B cell (primary cell): ENCODE measurements around the gene RTBDN. TPM values are rescaled to one million over a fixed set of nuclear protein-coding genes. Genes with fewer than 3 reads are reported as not detected.

Experiments used
- ATAC-seq: fragments of 200-7000 bp; cut with Tn5 transposase; one replicate; pipeline ENCODE4 v1.10.0; 2021; ENCODE audit warnings: low read depth, mild to moderate bottlenecking, moderate number of reproducible peaks, moderate library complexity
- CTCF ChIA-PET: fragments of 350-600 bp; sonication (Branson Sonifier 250); formaldehyde crosslinking; loops from one replicate; lab custom pipeline; 2021; ENCODE audit warnings: antibody characterized with exemption, inconsistent platforms; lab: Charles Lee
- POLR2A ChIA-PET: fragments of 350-600 bp; sonication (Branson Sonifier 250); formaldehyde crosslinking; loops from one replicate; lab custom pipeline; 2021; ENCODE audit warnings: antibody characterized with exemption; lab: Charles Lee
- DNase-seq: peaks from one replicate; pipeline ENCODE4 v3.0.0; 2013
- H2AFZ ChIP-seq: 2 replicates; pipeline ENCODE4 v1.6.1; 2012; ENCODE audit warnings: mild to moderate bottlenecking, low read depth, low read length; ENCODE audit not compliant: insufficient read depth, poor library complexity, severe bottlenecking
- H3K27ac ChIP-seq, 2 donors: 1 replicate in 1 of 2; 2 replicates in 1 of 2; pipeline ENCODE4 v1.5.1; 2012 to 2013; ENCODE audit warnings: low read length in 2 of 2, mild to moderate bottlenecking in 2 of 2, moderate library complexity in 1 of 2
- H3K27me3 ChIP-seq, 4 experiments: fragments of 200-600 bp in 1 of 4; sonication (generic) in 1 of 4; replicated peaks in 1 of 4; 1 replicate in 2 of 4; 2 replicates in 2 of 4; pipeline versions ENCODE4 v1.6.1 to v1.7.0; 2013 to 2016; ENCODE audit warnings: low read length in 3 of 4, mild to moderate bottlenecking in 2 of 4, mixed read lengths in 1 of 4, moderate library complexity in 1 of 4; ENCODE audit not compliant: insufficient read depth in 4 of 4, control insufficient read depth in 3 of 4; ENCODE audit errors: control extremely low read depth in 1 of 4
- H3K36me3 ChIP-seq, 2 experiments: replicated peaks in 1 of 2; 1 replicate in 1 of 2; 2 replicates in 1 of 2; pipeline versions ENCODE4 v1.6.1 to v1.7.1; 2013; ENCODE audit warnings: low read length in 1 of 2; ENCODE audit not compliant: insufficient read depth in 2 of 2, control insufficient read depth in 1 of 2; ENCODE audit errors: control extremely low read depth in 1 of 2, extremely low read depth in 1 of 2
- H3K4me1 ChIP-seq, 2 donors: fragments of 200-600 bp in 1 of 2; sonication (generic) in 1 of 2; 1 replicate in 1 of 2; 2 replicates in 1 of 2; pipeline versions ENCODE4 v1.5.1 to v1.6.1; 2013 to 2017; ENCODE audit warnings: low read length in 2 of 2; ENCODE audit not compliant: control insufficient read depth in 2 of 2, insufficient read depth in 2 of 2
- H3K4me2 ChIP-seq: replicated peaks from 2 replicates; pipeline ENCODE3; 2012; ENCODE audit warnings: mild to moderate bottlenecking, low read depth, low read length; ENCODE audit not compliant: poor library complexity, severe bottlenecking
- H3K4me3 ChIP-seq, 5 experiments: fragments of 200-600 bp in 1 of 5; sonication (generic) in 1 of 5; 1 replicate in 3 of 5; 2 replicates in 2 of 5; pipeline versions ENCODE4 v1.5.1 to v1.7.0; 2011 to 2016; ENCODE audit warnings: low read length in 4 of 5, mild to moderate bottlenecking in 4 of 5, low read depth in 2 of 5, control low read depth in 1 of 5, moderate library complexity in 1 of 5; ENCODE audit not compliant: insufficient read depth in 1 of 5; ENCODE audit errors: control extremely low read depth in 1 of 5, extremely low read depth in 1 of 5
- H3K79me2 ChIP-seq: fragments of 200-600 bp; sonication (generic); one replicate; pipeline ENCODE4 v1.6.0; 2016; ENCODE audit warnings: low read length; ENCODE audit not compliant: control insufficient read depth, insufficient read depth
- H3K9ac ChIP-seq: fragments of 200-600 bp; sonication (generic); 2 replicates; pipeline ENCODE4 v1.6.1; 2017; ENCODE audit warnings: mild to moderate bottlenecking, low read length, moderate library complexity
- H3K9me3 ChIP-seq, 3 donors: one replicate each; pipeline versions ENCODE4 v1.6.1 to v1.7.1; 2013; ENCODE audit warnings: low read length in 2 of 3; ENCODE audit not compliant: control insufficient read depth in 2 of 3, insufficient read depth in 1 of 3; ENCODE audit errors: control extremely low read depth in 1 of 3
- H4K20me1 ChIP-seq: 2 replicates; pipeline ENCODE4 v1.6.0; 2012; ENCODE audit warnings: mild to moderate bottlenecking, low read length; ENCODE audit not compliant: insufficient read depth, control insufficient read depth, poor library complexity, severe bottlenecking
- H3K27ac Mint-ChIP-seq: one replicate; pipeline ENCODE4 v1.8.0; 2021; ENCODE audit warnings: mixed read lengths
- H3K27me3 Mint-ChIP-seq: one replicate; pipeline ENCODE4 v1.8.0; 2021; ENCODE audit warnings: mixed read lengths
- H3K4me1 Mint-ChIP-seq: one replicate; pipeline ENCODE4 v1.8.0; 2021; ENCODE audit warnings: mixed read lengths
- H3K4me3 Mint-ChIP-seq: one replicate; pipeline ENCODE4 v1.8.0; 2021; ENCODE audit warnings: mixed read lengths
- H3K9me3 Mint-ChIP-seq: one replicate; pipeline ENCODE4 v1.8.0; 2022; ENCODE audit warnings: mixed read lengths; ENCODE audit not compliant: insufficient read depth
- CTCF ChIP-seq: fragments of 200-600 bp; IDR thresholded peaks from one replicate; pipeline ENCODE4 v1.8.0; 2022; ENCODE audit warnings: antibody characterized with exemption, mild to moderate bottlenecking
- EZH2 ChIP-seq: IDR thresholded peaks from 2 replicates; pipeline ENCODE4 v1.6.1; 2012; ENCODE audit warnings: borderline replicate concordance, low read depth, mild to moderate bottlenecking, moderate library complexity, low read length; ENCODE audit not compliant: insufficient read depth, poor library complexity, severe bottlenecking
- WGBS: methylation state at CpG from one replicate; pipeline ENCODE4 v1.1.5; 2013; ENCODE audit warnings: missing lambda C conversion rate; ENCODE audit not compliant: insufficient coverage; 5-methylcytosine and 5-hydroxymethylcytosine counted together
- intact Hi-C: fragments of 100-400 bp; cut with micrococcal nuclease; formaldehyde crosslinking; loops from one replicate; pipeline ENCODE4 v1.10.0; 2022
- polyA plus RNA-seq: library from polyadenylated mRNA; depleted of rRNA; stranded (reverse); fragments of >200 nt; gene quantifications from 2 replicates; pipeline ENCODE4 v1.2.3, GENCODE V29; 2012
- total RNA-seq, 2 donors: library from RNA; stranded (reverse); fragments of 120-200 nt in 1 of 2; gene quantifications; 1 replicate in 1 of 2; 2 replicates in 1 of 2; pipeline versions ENCODE4 v1.2.3 to v1.2.4, GENCODE V29; 2013 to 2022

The RTBDN gene
- total and polyA plus RNA-seq, 2 donors (not counting 1 experiment from before 2014, with no cell fraction given) = not detected

- TF ChIP-seq EZH2 (no peak), CTCF (peak; percentile 63)
- ATAC-seq (peak; percentile 72), DNase-seq (peak; percentile 74)
- Histone ChIP-seq H3K79me2 (no peaks in the 10 kb centered on the region), H3K9me3 (peaks cover 0 to 44% (median 7%) of the 10 kb centered on the region in 3 donors), H3K4me1 (peaks cover 43 to 56% of the 10 kb centered on the region in 2 donors), H3K4me2 (peak within 1 kb of the TSS; percentile 91), H3K27me3 (peaks cover 6 to 93% (median 57%) of the 10 kb centered on the region in 4 experiments), H4K20me1 (no peaks in the 10 kb centered on the region), H3K4me3 (peak within 1 kb of the TSS in 3 of 5 experiments; percentile 12 to 57 (median 36)), H3K36me3 (no peaks in the 10 kb centered on the region), H3K9ac (peak within 1 kb of the TSS; percentile 52), H2AFZ (peak within 1 kb of the TSS; percentile 44), H3K27ac (no peak within 1 kb of the TSS)
- Mint-ChIP-seq H3K27ac (no peak within 1 kb of the TSS), H3K4me1 (peaks cover 48% of the 10 kb centered on the region), H3K9me3 (no peaks in the 10 kb centered on the region), H3K4me3 (peak within 1 kb of the TSS; percentile 75), H3K27me3 (peaks cover 65% of the 10 kb centered on the region)
- WGBS = 2% methylated on average over 58 of the region's 69 CpGs
- ChIA-PET POLR2A (no interaction called here), CTCF (interaction anchor here (1.8 kb wide), 1 partner anchor 9 kb away, joined by 12 read pairs; no protein-coding TSS in a partner anchor)
- intact Hi-C loops = loop anchor here (2.0 kb wide), 1 partner anchor 32 kb away; the partner anchor contains the start of gene RNASEH2A
These were observed 4.0 kb upstream of the RTBDN start, which contains the start of gene MAST1 for GRCh38 chr19:12838182-12838885. Gene MAST1, plus strand, starts transcription at chr19:12838515. Its CDS starts 58 bp downstream, at chr19:12838573.

GRCh38 chr19:12837225-12837624, 2.8 kb upstream of the RTBDN start:
- Histone ChIP-seq H3K9me3 (peaks cover 0 to 52% (median 7%) of the 10 kb centered on the region in 3 donors), H4K20me1 (no peaks in the 10 kb centered on the region), H2AFZ (no peak overlapping the region), H3K4me2 (no peak overlapping the region), H3K4me3 (no peak overlapping the region), H3K36me3 (no peaks in the 10 kb centered on the region), H3K4me1 (peaks cover 54 to 67% of the 10 kb centered on the region in 2 donors), H3K79me2 (no peaks in the 10 kb centered on the region), H3K27me3 (peaks cover 6 to 95% (median 66%) of the 10 kb centered on the region in 4 experiments), H3K9ac (no peak overlapping the region), H3K27ac (no peak overlapping the region)
- Mint-ChIP-seq H3K9me3 (no peaks in the 10 kb centered on the region), H3K4me1 (peaks cover 55% of the 10 kb centered on the region), H3K27me3 (peaks cover 69% of the 10 kb centered on the region), H3K27ac (no peak overlapping the region), H3K4me3 (peak overlapping the region; percentile 53)
- no peak for ATAC-seq
- TF ChIP-seq EZH2 (no peak), CTCF (no peak)
- ChIA-PET CTCF (interaction anchor here (0.6 to 1.8 kb wide), 7 partner anchors 9 to 1550 kb away, joined by 3 to 12 read pairs (median 4); no protein-coding TSS in a partner anchor), POLR2A (no interaction called here)
- DNase-seq = no peak
- intact Hi-C loops = no loop called here
- 89% methylated on average over 2 of the region's 4 CpGs for WGBS
